Effector memory CD4-positive, alpha-beta T cell (primary cell): ENCODE data around the gene KCNQ2.

ENCODE experiments used
- DNase-seq, 3 donors: peaks; one replicate each; pipeline ENCODE4 v3.0.0-alpha.2; 2020
- H3K27ac ChIP-seq: 2 replicates; pipeline ENCODE4 v1.7.0; 2013; ENCODE audit warnings: mild to moderate bottlenecking, low read length, moderate library complexity; ENCODE audit not compliant: insufficient read depth, poor library complexity, severe bottlenecking
- H3K27me3 ChIP-seq: replicated peaks from 2 replicates; pipeline ENCODE4 v1.7.0; 2013; ENCODE audit warnings: mild to moderate bottlenecking, low read length; ENCODE audit not compliant: insufficient read depth, control insufficient read depth, poor library complexity, severe bottlenecking
- H3K36me3 ChIP-seq: 2 replicates; pipeline ENCODE4 v1.7.0; 2013; ENCODE audit warnings: mild to moderate bottlenecking, low read length, moderate library complexity; ENCODE audit not compliant: control insufficient read depth, insufficient read depth
- H3K4me1 ChIP-seq: 2 replicates; pipeline ENCODE4 v1.7.0; 2013; ENCODE audit warnings: low read length, mild to moderate bottlenecking; ENCODE audit not compliant: control insufficient read depth, insufficient read depth, poor library complexity, severe bottlenecking
- H3K4me3 ChIP-seq: 2 replicates; pipeline ENCODE4 v1.7.0; 2013; ENCODE audit warnings: low read length, low read depth, mild to moderate bottlenecking; ENCODE audit not compliant: insufficient read depth, poor library complexity, severe bottlenecking
- H3K9me3 ChIP-seq: 2 replicates; pipeline ENCODE4 v1.7.0; 2013; ENCODE audit warnings: mild to moderate bottlenecking, low read length, moderate library complexity; ENCODE audit not compliant: control insufficient read depth

KCNQ2 gene

DNA sequence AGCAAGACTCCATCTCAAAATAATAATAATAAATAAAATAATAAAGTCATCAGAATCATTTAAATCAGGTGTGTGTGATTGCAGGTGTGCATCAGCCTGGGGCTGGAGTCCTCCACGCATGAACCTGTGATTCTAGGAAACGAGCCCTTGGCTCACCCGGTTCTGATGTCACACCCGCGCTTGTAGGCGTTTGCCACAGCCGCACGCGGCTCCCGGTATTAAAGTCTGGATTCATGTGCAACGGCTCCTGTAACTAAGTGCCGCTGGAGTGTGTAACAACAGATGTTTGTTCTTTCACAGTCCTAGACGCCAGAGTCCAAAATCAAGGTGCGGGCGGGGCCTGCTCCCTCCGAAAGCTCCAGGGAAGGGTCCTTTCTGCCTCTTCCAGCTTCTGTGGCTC lies 45.2 kb downstream of the KCNQ2 start:
- no peaks in the 10 kb centered on the region for H3K9me3 ChIP-seq
- no peak for DNase-seq
- H3K27ac ChIP-seq = no peak overlapping the region
- no peaks in the 10 kb centered on the region for H3K36me3 ChIP-seq
- no peak overlapping the region for H3K4me3 ChIP-seq
- H3K27me3 ChIP-seq = no peaks in the 10 kb centered on the region
- H3K4me1 ChIP-seq = no peaks in the 10 kb centered on the region

DNA sequence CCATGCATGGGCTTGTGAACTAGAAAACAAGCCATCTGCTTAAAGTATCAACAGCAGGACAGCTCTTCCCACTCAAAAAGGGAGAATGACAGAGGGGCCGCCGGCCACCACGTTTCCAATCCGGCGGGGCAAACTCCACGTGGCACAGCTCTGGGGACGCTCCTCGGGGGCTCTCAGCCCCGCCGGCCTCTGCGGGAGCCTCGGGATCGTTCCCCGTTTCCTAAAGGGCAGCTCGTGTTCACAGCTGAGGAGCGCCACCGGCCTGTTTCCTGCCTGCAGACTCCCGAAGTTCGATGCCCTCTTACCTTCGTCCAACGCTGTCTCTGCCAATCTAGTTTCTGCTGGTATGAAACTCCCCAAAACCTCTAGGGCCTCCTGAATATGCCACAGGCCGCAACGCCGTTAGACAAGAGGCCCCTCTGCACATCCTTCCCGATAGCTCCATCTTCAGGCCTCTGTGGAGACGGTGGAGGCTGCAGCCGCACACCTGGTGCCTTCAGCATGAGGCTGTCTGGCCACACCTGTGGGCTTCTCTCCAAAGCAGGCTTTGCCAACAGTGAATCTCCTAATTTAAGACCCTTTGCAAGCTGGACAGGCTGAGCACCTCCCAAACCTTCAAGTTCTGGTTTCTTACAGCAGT lies 46.5 kb downstream of the KCNQ2 start:
- no peak overlapping the region for H3K4me3 ChIP-seq
- H3K4me1 ChIP-seq = no peaks in the 10 kb centered on the region
- H3K27me3 ChIP-seq = no peaks in the 10 kb centered on the region
- H3K36me3 ChIP-seq = no peaks in the 10 kb centered on the region
- no peak overlapping the region for H3K27ac ChIP-seq
- DNase-seq = no peak
- H3K9me3 ChIP-seq = no peaks in the 10 kb centered on the region

DNA sequence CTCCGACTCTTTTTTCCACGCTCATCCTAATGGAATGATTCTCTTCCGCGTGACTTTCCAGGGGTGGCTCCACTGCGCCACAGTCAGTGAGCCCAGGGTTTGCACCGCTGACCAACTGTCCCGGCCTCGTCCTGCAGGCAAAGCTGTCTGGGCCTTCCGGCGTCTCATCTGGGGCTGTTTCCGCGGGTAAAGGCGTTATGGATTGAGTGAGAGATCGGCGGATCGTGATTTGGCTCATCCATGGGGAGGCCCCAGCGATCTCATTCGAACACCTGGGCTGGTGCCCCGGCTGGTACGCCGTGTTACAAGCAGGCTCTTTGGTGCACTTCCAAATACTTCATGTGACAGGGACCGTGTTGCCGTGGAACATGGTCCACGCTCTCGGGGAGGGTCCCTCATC lies 47.8 kb downstream of the KCNQ2 start:
- Histone ChIP-seq H3K4me3 (no peak overlapping the region), H3K4me1 (no peaks in the 10 kb centered on the region), H3K36me3 (no peaks in the 10 kb centered on the region), H3K27me3 (no peaks in the 10 kb centered on the region), H3K9me3 (no peaks in the 10 kb centered on the region), H3K27ac (no peak overlapping the region)
- no peak for DNase-seq

DNA sequence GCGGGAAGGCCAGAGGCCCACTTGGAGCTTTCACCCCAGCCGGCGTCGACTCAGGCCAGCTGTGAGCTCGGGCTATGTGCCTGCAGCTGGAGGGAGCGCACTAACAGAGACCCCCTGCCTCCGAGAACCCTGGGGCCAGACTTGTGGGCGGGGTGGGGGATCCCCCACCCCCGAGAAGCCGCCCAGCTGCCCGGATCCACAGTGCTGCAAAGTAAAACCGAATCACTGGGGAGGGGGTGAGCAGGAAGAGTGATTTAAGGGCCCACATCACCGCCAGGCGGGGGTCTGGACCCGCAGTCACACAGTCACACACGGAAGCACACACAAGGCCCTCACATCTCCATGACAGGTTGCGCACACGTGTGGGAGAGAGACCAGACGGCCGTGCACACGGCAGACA lies 48.7 kb downstream of the KCNQ2 start:
- no peaks in the 10 kb centered on the region for H3K27me3 ChIP-seq
- no peak overlapping the region for H3K4me3 ChIP-seq
- H3K36me3 ChIP-seq = no peaks in the 10 kb centered on the region
- H3K9me3 ChIP-seq = no peaks in the 10 kb centered on the region
- no peak for DNase-seq
- no peaks in the 10 kb centered on the region for H3K4me1 ChIP-seq
- no peak overlapping the region for H3K27ac ChIP-seq

DNA sequence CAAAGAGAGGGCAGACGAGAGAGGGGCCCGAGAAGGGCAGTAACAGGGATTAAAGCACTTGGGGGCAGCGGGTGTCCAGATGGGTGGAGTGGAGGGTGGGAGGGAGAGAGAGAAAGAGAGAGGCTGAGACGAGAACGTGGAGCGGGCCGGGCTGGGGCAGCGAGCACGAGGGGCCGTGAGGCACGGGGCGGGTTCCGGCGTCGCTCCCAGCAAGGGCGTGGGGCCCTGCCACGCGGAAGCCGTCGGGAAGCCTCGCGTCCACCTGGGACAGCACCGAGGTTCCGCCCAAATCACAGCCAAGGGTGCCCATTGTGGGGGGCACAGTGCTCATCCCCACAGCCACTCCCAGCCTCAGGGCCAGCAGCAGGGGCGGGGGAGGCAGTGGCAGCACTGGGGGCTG lies 49.8 kb downstream of the KCNQ2 start:
- Histone ChIP-seq H3K4me3 (no peak overlapping the region), H3K27ac (no peak overlapping the region), H3K36me3 (no peaks in the 10 kb centered on the region), H3K4me1 (no peaks in the 10 kb centered on the region), H3K9me3 (no peaks in the 10 kb centered on the region), H3K27me3 (no peaks in the 10 kb centered on the region)
- DNase-seq = no peak

DNA sequence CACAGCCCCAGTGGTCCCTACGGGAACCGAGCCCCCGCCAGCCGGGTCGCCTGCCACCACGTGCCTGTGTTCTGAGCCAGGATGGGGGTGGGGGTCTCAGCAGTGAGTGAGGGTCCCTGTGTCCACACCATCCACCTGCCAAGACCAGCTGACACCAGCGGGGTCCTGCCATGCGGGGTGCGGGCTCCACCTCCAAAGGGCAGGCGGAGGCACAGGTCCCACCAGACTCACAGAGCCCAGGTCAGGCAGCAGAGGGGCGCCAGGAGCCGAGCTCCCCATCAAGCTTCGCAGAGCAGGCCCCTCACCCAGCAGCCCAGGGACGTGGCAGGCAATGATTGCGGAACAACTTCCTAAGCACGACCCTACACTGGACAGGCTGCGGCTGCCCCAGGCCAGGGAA lies 50.5 kb downstream of the KCNQ2 start:
- H3K4me1 ChIP-seq = no peaks in the 10 kb centered on the region
- no peak overlapping the region for H3K27ac ChIP-seq
- H3K36me3 ChIP-seq = no peaks in the 10 kb centered on the region
- DNase-seq = no peak
- no peaks in the 10 kb centered on the region for H3K9me3 ChIP-seq
- no peaks in the 10 kb centered on the region for H3K27me3 ChIP-seq
- no peak overlapping the region for H3K4me3 ChIP-seq

DNA sequence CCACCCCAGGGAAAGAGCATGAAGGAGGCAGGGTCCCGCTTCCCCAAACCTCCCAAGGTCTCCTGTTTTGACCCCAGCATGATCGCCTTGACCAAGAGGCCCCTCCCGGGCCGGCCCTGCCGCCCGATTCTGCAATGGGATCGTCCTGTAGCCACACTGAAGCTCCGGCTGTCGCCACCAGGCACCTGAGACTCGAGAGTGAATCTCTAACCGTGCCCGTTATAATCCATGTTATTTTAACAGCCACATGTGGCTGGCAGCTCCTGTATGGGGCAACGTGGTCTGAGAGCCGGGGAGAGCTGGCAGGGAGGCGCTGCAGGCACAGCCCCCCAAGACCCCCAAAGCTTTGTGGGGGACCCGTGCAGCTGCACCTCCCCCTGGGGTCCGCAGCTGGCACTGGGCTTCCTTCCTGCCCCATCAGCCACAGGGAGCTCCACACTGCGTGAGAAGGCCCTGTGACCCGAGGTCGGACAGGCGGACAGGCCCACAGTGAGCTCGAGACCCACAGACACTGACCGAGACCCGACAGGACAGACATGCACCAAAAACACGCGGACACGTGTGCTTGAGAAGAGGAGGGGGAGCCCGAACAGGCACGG lies 51.3 kb downstream of the KCNQ2 start:
- H3K27ac ChIP-seq = no peak overlapping the region
- no peak overlapping the region for H3K4me3 ChIP-seq
- no peaks in the 10 kb centered on the region for H3K36me3 ChIP-seq
- no peak for DNase-seq
- H3K9me3 ChIP-seq = no peaks in the 10 kb centered on the region
- no peaks in the 10 kb centered on the region for H3K4me1 ChIP-seq
- no peaks in the 10 kb centered on the region for H3K27me3 ChIP-seq

DNA sequence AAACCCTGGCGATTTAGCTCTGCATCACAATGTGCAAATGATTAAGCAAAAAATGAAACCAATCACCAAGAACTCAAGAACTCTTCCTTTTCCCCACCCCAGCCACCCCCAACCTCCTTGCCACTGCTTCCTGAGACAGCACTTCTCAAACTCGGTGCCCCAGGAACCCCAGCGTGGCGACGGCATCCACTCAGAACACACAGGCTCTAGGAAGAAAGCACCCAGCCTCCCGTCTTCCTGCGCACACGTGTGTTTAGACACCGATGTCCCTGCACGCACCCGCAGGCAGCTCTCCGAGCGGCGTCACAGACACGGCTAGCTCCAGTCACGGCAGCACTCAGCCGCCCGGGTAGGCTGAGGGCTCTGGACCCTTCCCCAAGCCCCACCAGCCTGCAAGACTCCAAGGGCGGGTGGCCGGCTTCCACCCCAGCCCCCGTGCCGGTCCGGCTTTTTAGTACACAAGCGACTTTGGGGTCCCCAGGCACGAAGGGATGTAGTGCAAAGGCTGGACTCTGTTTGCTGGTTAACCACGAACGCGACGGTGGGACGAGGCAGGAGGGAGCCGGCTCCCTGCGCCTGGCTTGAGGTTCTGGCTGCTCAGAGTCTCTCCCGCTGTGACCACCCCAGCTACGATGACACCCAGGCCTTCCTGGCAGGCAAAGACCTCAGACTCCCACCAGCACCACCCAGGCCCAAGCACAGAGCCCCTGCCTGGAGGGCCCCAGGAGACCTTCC lies 51.9 kb downstream of the KCNQ2 start:
- Histone ChIP-seq H3K27ac (no peak overlapping the region), H3K36me3 (no peaks in the 10 kb centered on the region), H3K27me3 (no peaks in the 10 kb centered on the region), H3K4me3 (no peak overlapping the region), H3K9me3 (no peaks in the 10 kb centered on the region), H3K4me1 (no peaks in the 10 kb centered on the region)
- DNase-seq = no peak

DNA sequence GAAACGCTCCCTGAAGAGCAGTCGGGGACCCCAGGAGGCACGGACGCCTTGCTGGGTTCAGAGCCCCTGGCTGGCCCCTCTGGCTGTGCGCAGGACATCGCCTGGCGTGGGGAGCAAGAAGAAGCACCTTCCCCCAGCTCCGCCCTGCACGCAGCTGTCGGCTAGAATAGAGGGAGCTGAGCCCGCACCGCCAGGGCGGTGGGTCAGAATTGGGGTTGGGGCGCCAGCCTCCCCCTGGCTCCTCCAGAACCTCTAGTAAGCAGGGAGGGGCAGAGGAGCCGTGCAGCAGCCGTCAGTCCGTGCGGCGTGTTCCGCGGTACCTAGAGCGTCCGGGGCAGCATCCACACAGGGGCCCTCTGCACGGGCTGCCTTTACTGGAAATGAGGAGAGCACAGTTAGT lies 53.2 kb downstream of the KCNQ2 start:
- DNase-seq = no peak
- H3K36me3 ChIP-seq = no peaks in the 10 kb centered on the region
- H3K27me3 ChIP-seq = peaks cover 3% of the 10 kb centered on the region
- no peaks in the 10 kb centered on the region for H3K9me3 ChIP-seq
- no peak overlapping the region for H3K4me3 ChIP-seq
- H3K4me1 ChIP-seq = no peaks in the 10 kb centered on the region
- H3K27ac ChIP-seq = no peak overlapping the region

DNA sequence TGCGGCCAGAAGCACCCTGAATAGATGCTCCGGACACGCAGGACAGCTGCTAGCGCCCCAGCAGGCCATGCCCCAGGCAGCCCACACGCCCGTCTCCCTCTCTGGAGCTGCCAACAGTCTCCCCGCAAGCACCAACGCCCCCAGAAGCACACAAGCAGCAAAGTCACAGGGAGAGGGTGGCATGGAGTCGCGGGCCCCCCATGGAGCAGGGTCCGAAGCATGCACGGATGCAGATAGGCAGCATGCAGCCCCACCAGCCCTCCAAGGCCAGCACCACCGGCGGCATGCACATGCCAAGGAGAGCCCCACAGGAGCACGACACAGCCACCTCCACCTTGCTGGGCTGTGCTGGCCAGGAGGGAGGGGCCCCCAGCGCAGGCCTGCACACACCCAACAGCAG lies 53.8 kb downstream of the KCNQ2 start:
- H3K27ac ChIP-seq = no peak overlapping the region
- H3K27me3 ChIP-seq = peaks cover 3% of the 10 kb centered on the region
- H3K4me3 ChIP-seq = no peak overlapping the region
- H3K36me3 ChIP-seq = no peaks in the 10 kb centered on the region
- DNase-seq = no peak
- H3K4me1 ChIP-seq = no peaks in the 10 kb centered on the region
- H3K9me3 ChIP-seq = no peaks in the 10 kb centered on the region
